HepG2 (cell line): ENCODE measurements around the gene PRADC1. TPM values are rescaled to one million over a fixed set of nuclear protein-coding genes. Genes with fewer than 3 reads are reported as not detected.

Source experiments
- KIAA2018 ChIP-seq: sonication (generic); formaldehyde crosslinking; IDR thresholded peaks from 2 replicates; pipeline ENCODE4 v1.5.0; 2020; ENCODE audit warnings: mild to moderate bottlenecking, missing genetic modification reagents, borderline replicate concordance
- NCOA2 ChIP-seq: sonication (generic); formaldehyde crosslinking; IDR thresholded peaks from 2 replicates; pipeline ENCODE4 v1.8.0; 2022; ENCODE audit warnings: inconsistent platforms
- POLR2A ChIP-seq, 2 experiments: IDR thresholded peaks; 2 replicates each; pipeline ENCODE4 v1.6.1; 2011; ENCODE audit warnings: low read depth in 2 of 2, low read length in 2 of 2, mild to moderate bottlenecking in 1 of 2, moderate library complexity in 1 of 2; ENCODE audit not compliant: insufficient read depth in 1 of 2
- ZNF282 ChIP-seq: fragments of 450-650 bp; IDR thresholded peaks from 2 replicates; pipeline ENCODE4 v1.6.1; 2018; ENCODE audit not compliant: partially characterized antibody
- ZNF44 ChIP-seq: sonication (generic); formaldehyde crosslinking; IDR thresholded peaks from 2 replicates; pipeline ENCODE4 v1.5.1; 2020; ENCODE audit warnings: mild to moderate bottlenecking, missing genetic modification reagents
- polyA plus RNA-seq, 8 experiments: library from polyadenylated mRNA; depleted of rRNA in 3 of 8; stranded (reverse) in 7 of 8; unstranded in 1 of 8; fragments of >200 nt; fragmentation: Illumina TruSeq in 4 of 8; extraction: Trizol in 4 of 8; gene quantifications; 2 replicates each; pipeline versions ENCODE4 v1.2.1 to v1.2.3, GENCODE V29; 2011 to 2016; ENCODE audit warnings: low read depth in 4 of 8, missing spikeins in 1 of 8, mixed read lengths in 1 of 8; ENCODE audit not compliant: insufficient read depth in 1 of 8
- total RNA-seq, 5 experiments: library from RNA; depleted of rRNA; stranded (reverse); fragments of >200 nt; fragmentation: Illumina TruSeq; extraction: Trizol; gene quantifications; 2 replicates each; pipeline ENCODE4 v1.2.3, GENCODE V29; 2016; ENCODE audit warnings: low read depth in 1 of 5

The PRADC1 gene
- total and polyA plus RNA-seq, 2 of the 13 experiments (the other 11 are each of a cell fraction or from before 2014, with no cell fraction given) = 12.1 to 37.2 TPM

GRCh38 chr2:73262108-73262651 is 29.1 kb upstream of the PRADC1 start (continued):
- TF ChIP-seq KIAA2018 (CRISPR knock-in tag) (no peak), NCOA2 (peak; percentile 83), POLR2A (IDR thresholded peaks at IDR 0.05; ENCODE audit: insufficient read depth in 1 of 2, low read depth in 2 of 2, low read length in 2 of 2) (no peak), ZNF282 (no peak), ZNF44 (no peak)
- TF ChIP-seq, all 625 proteins: peak for 192
